Cardiac muscle cell (in vitro differentiated cells and primary cell): Measurements from ENCODE around the gene AMOTL1. TPM values are rescaled to one million over a fixed set of nuclear protein-coding genes. Genes with fewer than 3 reads are reported as not detected.

Experiments used
- DNase-seq, 2 donors: peaks; one replicate each; pipeline versions ENCODE4 v3.0.0 to v3.0.0-alpha.2; 2010 to 2017; ENCODE audit warnings: low read depth in 1 of 2, low spot score in 1 of 2
- H3K27ac ChIP-seq: fragments of 200-600 bp; sonication (generic); 2 replicates; pipeline ENCODE4 v1.5.1; 2016
- H3K27me3 ChIP-seq: fragments of 200-600 bp; sonication (generic); 2 replicates; pipeline ENCODE4 v1.6.0; 2016; ENCODE audit warnings: control low read depth
- H3K36me3 ChIP-seq: fragments of 200-600 bp; sonication (generic); 2 replicates; pipeline ENCODE4 v1.5.1; 2016; ENCODE audit warnings: control low read depth
- H3K4me1 ChIP-seq: fragments of 200-600 bp; sonication (generic); 2 replicates; pipeline ENCODE4 v1.8.1; 2017; ENCODE audit warnings: low read depth, mild to moderate bottlenecking, mixed run types
- H3K4me3 ChIP-seq: fragments of 200-600 bp; sonication (generic); 2 replicates; pipeline ENCODE4 v1.5.1; 2016; ENCODE audit warnings: mild to moderate bottlenecking
- H3K9me3 ChIP-seq: fragments of 200-600 bp; sonication (generic); 2 replicates; pipeline ENCODE4 v1.5.1; 2017; ENCODE audit warnings: low read depth, mild to moderate bottlenecking, control low read depth
- CTCF ChIP-seq: IDR thresholded peaks from 2 replicates; pipeline ENCODE4 v1.5.1; 2012; ENCODE audit warnings: low read depth, mild to moderate bottlenecking, low read length
- polyA plus RNA-seq: library from polyadenylated mRNA; unstranded; fragments of >200 nt; fragmentation: Nextera tagmentation; extraction: Ambion mirVana; gene quantifications from 2 replicates; pipeline ENCODE4 v1.2.1, GENCODE V29; 2016
- total RNA-seq: library from RNA; depleted of rRNA; stranded (reverse); fragments of >200 nt; gene quantifications from 2 replicates; pipeline ENCODE4 v1.2.3, GENCODE V29; 2016

The AMOTL1 gene
- total and polyA plus RNA-seq, 2 experiments from 2014 or later, result 1.2 to 5.1 TPM

GRCh38 chr11:94737171-94737611, 31.0 kb upstream of the AMOTL1 start:
- no peak overlapping the region for H3K4me3 ChIP-seq
- H3K27ac ChIP-seq, result no peak overlapping the region
- H3K36me3 ChIP-seq, result no peaks in the 10 kb centered on the region
- TF ChIP-seq CTCF, result no peak
- peaks cover 100% of the 10 kb centered on the region for H3K27me3 ChIP-seq
- no peak for DNase-seq
- H3K4me1 ChIP-seq, result peaks cover 2% of the 10 kb centered on the region
- H3K9me3 ChIP-seq, result no peaks in the 10 kb centered on the region

- no peaks in the 10 kb centered on the region for H3K36me3 ChIP-seq
- H3K4me1 ChIP-seq, result peaks cover 2% of the 10 kb centered on the region
- no peak for TF ChIP-seq CTCF
Observed at GRCh38 chr11:94738746-94739145, 29.4 kb upstream of the AMOTL1 start.

GRCh38 chr11:94739331-94739730, 28.8 kb upstream of the AMOTL1 start:
- Histone ChIP-seq H3K9me3 (no peaks in the 10 kb centered on the region), H3K36me3 (no peaks in the 10 kb centered on the region), H3K27ac (no peak overlapping the region), H3K4me1 (peaks cover 2% of the 10 kb centered on the region), H3K27me3 (peaks cover 100% of the 10 kb centered on the region), H3K4me3 (no peak overlapping the region)
- TF ChIP-seq CTCF, result no peak
- DNase-seq, result no peak

More at GRCh38 chr11:94738746-94739145, 29.4 kb upstream of the AMOTL1 start:
- no peak overlapping the region for H3K27ac ChIP-seq
- no peak overlapping the region for H3K4me3 ChIP-seq
- no peak for DNase-seq
- H3K27me3 ChIP-seq, result peaks cover 100% of the 10 kb centered on the region
- no peaks in the 10 kb centered on the region for H3K9me3 ChIP-seq

GRCh38 chr11:94740083-94741021, 27.8 kb upstream of the AMOTL1 start:
- peak overlapping the region; percentile 25 for H3K4me3 ChIP-seq
- no peak overlapping the region for H3K27ac ChIP-seq
- peak; percentile 21 to 40 for DNase-seq

GRCh38 chr11:94741022-94741679, 27.0 kb upstream of the AMOTL1 start:
- peaks cover 2% of the 10 kb centered on the region for H3K4me1 ChIP-seq
- H3K27me3 ChIP-seq, result peaks cover 97% of the 10 kb centered on the region
- peak; percentile 55 for TF ChIP-seq CTCF
- H3K27ac ChIP-seq, result no peak overlapping the region
- no peaks in the 10 kb centered on the region for H3K36me3 ChIP-seq
- H3K4me3 ChIP-seq, result peak overlapping the region; percentile 25
- no peaks in the 10 kb centered on the region for H3K9me3 ChIP-seq
- peak; percentile 30 to 59 for DNase-seq

More at GRCh38 chr11:94740083-94741021, 27.8 kb upstream of the AMOTL1 start:
- Histone ChIP-seq H3K4me1 (peaks cover 2% of the 10 kb centered on the region), H3K27me3 (peaks cover 97% of the 10 kb centered on the region), H3K36me3 (no peaks in the 10 kb centered on the region), H3K9me3 (no peaks in the 10 kb centered on the region)
- TF ChIP-seq CTCF, result no peak
